Stimulated activated naive CD8-positive, alpha-beta T cell treated with anti-CD3 and anti-CD28 coated beads, Interleukin-15, amount 100 ng/mL, for 72 hours (primary cell): ENCODE results near the gene ETDC.
"Not testable (repeated sequence)": the region's sequence is repeated elsewhere in the genome, so short reads cannot be mapped to it uniquely, and the experiment has no call there.

Source experiments
- ATAC-seq: fragments of 150-1000 bp; cut with Tn5 transposase; 2 replicates; pipeline ENCODE4 v1.10.0; 2021; ENCODE audit warnings: mild to moderate bottlenecking, moderate library complexity
- DNase-seq, 2 donors: peaks; one replicate each; pipeline ENCODE4 v3.0.0; 2021 to 2022
- H3K27ac Mint-ChIP-seq, 2 donors: one replicate each; pipeline ENCODE4 v1.8.0; 2022; ENCODE audit warnings: mild to moderate bottlenecking in 2 of 2, mixed read lengths in 2 of 2, moderate library complexity in 2 of 2
- H3K27me3 Mint-ChIP-seq: one replicate; pipeline ENCODE4 v1.8.0; 2022; ENCODE audit warnings: mixed read lengths
- H3K4me1 Mint-ChIP-seq: one replicate; pipeline ENCODE4 v1.8.0; 2022; ENCODE audit warnings: mild to moderate bottlenecking, mixed read lengths
- H3K4me3 Mint-ChIP-seq, 2 donors: one replicate each; pipeline ENCODE4 v1.8.0; 2022; ENCODE audit warnings: mild to moderate bottlenecking in 2 of 2, mixed read lengths in 2 of 2, moderate library complexity in 1 of 2
- H3K9me3 Mint-ChIP-seq, 2 donors: one replicate each; pipeline ENCODE4 v1.8.0; 2022; ENCODE audit warnings: mixed read lengths in 2 of 2

The ETDC gene

GRCh38 chrX:135309430-135309923, at the start of gene ETDC:
ETDC (plus strand) TSS chrX:135309480; CDS start chrX:135309480, 0 bp downstream.
- ATAC-seq, result no peak
- Mint-ChIP-seq H3K27ac (no peak within 1 kb of the TSS), H3K4me3 (no peak within 1 kb of the TSS)

GRCh38 chrX:135260976-135261375, 48.3 kb upstream of the ETDC start:
- Mint-ChIP-seq H3K9me3 (peaks cover 0 to 12% of the 10 kb centered on the region in 2 donors), H3K27ac (peak overlapping the region in 1 of 2 donors; percentile 40)
- not testable (repeated sequence) for H3K4me1 Mint-ChIP-seq, ATAC-seq, H3K4me3 Mint-ChIP-seq, H3K27me3 Mint-ChIP-seq, DNase-seq

More at GRCh38 chrX:135309430-135309923, at the start of gene ETDC:
- H3K9me3 Mint-ChIP-seq, result peaks cover 1 to 17% of the 10 kb centered on the region in 2 donors
- H3K27me3 Mint-ChIP-seq, result no peaks in the 10 kb centered on the region
- no peaks in the 10 kb centered on the region for H3K4me1 Mint-ChIP-seq
- DNase-seq, result no peak

- H3K4me3 Mint-ChIP-seq, ATAC-seq, H3K27me3 Mint-ChIP-seq, H3K4me1 Mint-ChIP-seq, H3K27ac Mint-ChIP-seq, DNase-seq: not testable (repeated sequence)
- H3K9me3 Mint-ChIP-seq, result peaks cover 0 to 16% of the 10 kb centered on the region in 2 donors
These were observed 45.9 kb upstream of the ETDC start for GRCh38 chrX:135263376-135263775.

- no peak overlapping the region for H3K27ac Mint-ChIP-seq
- DNase-seq (no peak), ATAC-seq (no peak)
- no peak overlapping the region for H3K4me3 Mint-ChIP-seq
- no peaks in the 10 kb centered on the region for H3K4me1 Mint-ChIP-seq
- H3K9me3 Mint-ChIP-seq, result peaks cover 0 to 16% of the 10 kb centered on the region in 2 donors
- no peaks in the 10 kb centered on the region for H3K27me3 Mint-ChIP-seq
These were observed 45.1 kb upstream of the ETDC start for GRCh38 chrX:135264206-135264605.

- no peak overlapping the region for H3K4me3 Mint-ChIP-seq
- ATAC-seq, result no peak
These were observed 36.1 kb upstream of the ETDC start for GRCh38 chrX:135273162-135273561.

DNA sequence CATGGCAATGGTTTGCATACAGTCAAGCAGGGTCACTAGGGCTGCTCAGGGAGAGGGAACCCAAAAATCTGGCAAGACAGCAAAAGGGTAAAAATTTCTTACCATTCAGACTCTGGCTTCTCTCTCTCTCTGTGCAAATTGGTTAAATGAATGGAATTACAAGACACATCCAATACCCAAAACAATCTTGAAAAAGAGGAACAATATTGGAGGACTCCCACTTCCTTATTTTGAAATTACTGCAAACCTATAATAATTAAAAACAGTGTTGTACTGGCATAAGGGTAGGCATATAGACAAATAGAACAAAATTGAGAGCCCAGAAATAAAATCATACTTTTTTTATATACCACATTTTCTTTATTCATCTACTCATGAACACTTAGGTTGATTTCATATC, 33.3 kb upstream of the ETDC start:
- DNase-seq, result no peak
- H3K4me3 Mint-ChIP-seq, result no peak overlapping the region

More at GRCh38 chrX:135273162-135273561, 36.1 kb upstream of the ETDC start:
- Mint-ChIP-seq H3K9me3 (peaks cover 9 to 10% of the 10 kb centered on the region in 2 donors), H3K4me1 (no peaks in the 10 kb centered on the region), H3K27me3 (no peaks in the 10 kb centered on the region), H3K27ac (no peak overlapping the region)
- no peak for DNase-seq

GRCh38 chrX:135287266-135287823, 21.9 kb upstream of the ETDC start:
- no peaks in the 10 kb centered on the region for H3K27me3 Mint-ChIP-seq
- no peak for DNase-seq
- peaks cover 5 to 19% of the 10 kb centered on the region in 2 donors for H3K9me3 Mint-ChIP-seq
- ATAC-seq, result no peak
- H3K27ac Mint-ChIP-seq, result no peak overlapping the region
- H3K4me1 Mint-ChIP-seq, result no peaks in the 10 kb centered on the region
- H3K4me3 Mint-ChIP-seq, result no peak overlapping the region

More for the DNA sequence above, 33.3 kb upstream of the ETDC start:
- H3K27ac Mint-ChIP-seq, result no peak overlapping the region
- H3K4me1 Mint-ChIP-seq, result no peaks in the 10 kb centered on the region
- peaks cover 22 to 37% of the 10 kb centered on the region in 2 donors for H3K9me3 Mint-ChIP-seq
- ATAC-seq, result no peak
- no peaks in the 10 kb centered on the region for H3K27me3 Mint-ChIP-seq

GRCh38 chrX:135295238-135295943, 13.9 kb upstream of the ETDC start:
- H3K27me3 Mint-ChIP-seq, result no peaks in the 10 kb centered on the region
- H3K4me3 Mint-ChIP-seq, result peak overlapping the region; percentile 89 to 92
- peaks cover 0 to 9% of the 10 kb centered on the region in 2 donors for H3K9me3 Mint-ChIP-seq
- DNase-seq (peak; percentile 45 to 60), ATAC-seq (peak; percentile 98)
- H3K27ac Mint-ChIP-seq, result peak overlapping the region; percentile 34 to 93
- peaks cover 8% of the 10 kb centered on the region for H3K4me1 Mint-ChIP-seq

DNA sequence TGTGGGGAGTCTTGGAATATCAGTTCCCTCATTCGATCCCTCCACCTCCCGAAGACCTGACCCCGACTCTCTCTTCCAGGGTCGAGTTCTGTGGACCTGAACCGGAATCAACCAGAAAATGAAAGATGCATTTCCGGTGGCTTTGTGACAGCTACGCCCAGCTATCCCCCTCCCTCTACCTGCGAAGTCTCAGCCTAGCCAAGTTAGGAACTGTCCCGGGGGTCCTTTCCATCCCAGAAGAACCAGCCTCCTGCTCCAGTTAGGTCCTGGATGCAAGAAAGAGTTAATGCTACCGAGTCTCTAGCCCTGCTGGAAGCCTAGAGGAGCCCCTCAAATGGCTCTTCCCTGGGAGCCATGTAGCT, 13.4 kb upstream of the ETDC start:
- peaks cover 8% of the 10 kb centered on the region for H3K4me1 Mint-ChIP-seq
- H3K27ac Mint-ChIP-seq, result peak overlapping the region in 1 of 2 donors; percentile 93
- no peaks in the 10 kb centered on the region for H3K27me3 Mint-ChIP-seq
- H3K4me3 Mint-ChIP-seq, result peak overlapping the region; percentile 89 to 92
- peaks cover 0 to 9% of the 10 kb centered on the region in 2 donors for H3K9me3 Mint-ChIP-seq
- ATAC-seq (peak; percentile 78), DNase-seq (no peak)

DNA sequence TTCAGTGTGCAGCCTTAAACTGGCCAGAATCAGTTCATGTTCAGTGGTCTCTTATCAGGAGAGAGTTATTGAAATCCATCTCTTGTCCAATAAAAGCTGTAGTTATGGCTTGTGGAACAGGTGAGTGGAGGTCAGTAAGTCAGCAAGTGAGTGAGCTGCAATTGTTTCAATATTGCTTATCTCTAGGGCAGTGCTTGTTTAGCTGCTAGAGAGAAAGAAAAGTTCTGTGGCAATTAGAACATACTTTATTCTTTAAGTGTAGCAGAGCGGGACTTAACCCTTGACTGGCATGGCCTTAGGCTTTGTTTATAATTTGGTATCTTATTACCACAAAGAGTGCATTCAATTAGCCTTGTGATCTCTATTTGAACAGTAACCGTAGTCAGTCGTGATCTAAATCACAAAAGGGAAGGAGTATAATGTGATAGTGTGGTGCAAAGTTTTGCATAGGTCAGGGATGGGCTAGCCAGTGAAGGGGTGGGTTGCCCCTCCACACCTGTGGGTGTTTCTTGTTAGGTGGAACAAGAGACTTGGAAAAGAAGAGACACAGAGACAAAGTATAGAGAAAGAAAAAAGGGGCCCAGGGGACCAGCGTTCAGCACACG, 6.9 kb upstream of the ETDC start:
- no peak overlapping the region for H3K4me3 Mint-ChIP-seq
- no peak overlapping the region for H3K27ac Mint-ChIP-seq
- H3K9me3 Mint-ChIP-seq, result no peaks in the 10 kb centered on the region

GRCh38 chrX:135304741-135305140, 4.5 kb upstream of the ETDC start:
- H3K4me1 Mint-ChIP-seq, result no peaks in the 10 kb centered on the region

More for the DNA sequence above, 6.9 kb upstream of the ETDC start:
- DNase-seq (no peak), ATAC-seq (no peak)
- Mint-ChIP-seq H3K27me3 (no peaks in the 10 kb centered on the region), H3K4me1 (no peaks in the 10 kb centered on the region)

GRCh38 chrX:135307171-135307570, 2.1 kb upstream of the ETDC start:
- DNase-seq, result no peak
- no peak for ATAC-seq
- Mint-ChIP-seq H3K27ac (no peak overlapping the region), H3K27me3 (no peaks in the 10 kb centered on the region), H3K4me3 (no peak overlapping the region), H3K9me3 (peaks cover 0 to 6% of the 10 kb centered on the region in 2 donors), H3K4me1 (no peaks in the 10 kb centered on the region)

More at GRCh38 chrX:135304741-135305140, 4.5 kb upstream of the ETDC start:
- Mint-ChIP-seq H3K4me3 (no peak overlapping the region), H3K27ac (no peak overlapping the region), H3K9me3 (no peaks in the 10 kb centered on the region), H3K27me3 (no peaks in the 10 kb centered on the region)
- ATAC-seq (no peak), DNase-seq (no peak)

DNA sequence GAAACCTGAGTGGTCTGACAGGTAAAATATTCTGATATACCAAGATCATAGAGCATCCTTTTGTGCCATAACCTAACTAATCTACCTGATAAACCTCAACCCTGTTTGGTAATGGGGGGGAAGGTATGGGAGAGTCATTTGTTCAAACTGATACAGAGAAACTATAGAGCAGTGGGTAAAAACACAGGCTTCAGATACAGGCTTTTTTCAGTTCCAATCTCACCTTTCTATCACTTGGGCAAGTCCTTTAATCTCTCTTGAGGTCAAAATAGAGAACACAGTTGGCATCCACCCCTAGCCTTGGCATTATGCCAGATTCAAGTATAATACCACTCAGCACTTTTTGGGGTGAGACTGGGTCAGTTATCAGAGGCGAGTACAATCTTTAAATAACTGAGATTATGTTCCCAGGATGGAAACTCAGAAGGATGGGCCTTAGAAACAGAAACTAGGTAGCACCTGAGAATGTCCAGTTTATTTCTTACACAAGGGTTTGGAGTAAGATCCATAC, 880 bp upstream of the ETDC start:
- H3K4me3 Mint-ChIP-seq, result no peak overlapping the region
- ATAC-seq (no peak), DNase-seq (no peak)
- no peaks in the 10 kb centered on the region for H3K4me1 Mint-ChIP-seq
- no peak overlapping the region for H3K27ac Mint-ChIP-seq
- no peaks in the 10 kb centered on the region for H3K27me3 Mint-ChIP-seq
- H3K9me3 Mint-ChIP-seq, result peaks cover 0 to 8% of the 10 kb centered on the region in 2 donors

DNA sequence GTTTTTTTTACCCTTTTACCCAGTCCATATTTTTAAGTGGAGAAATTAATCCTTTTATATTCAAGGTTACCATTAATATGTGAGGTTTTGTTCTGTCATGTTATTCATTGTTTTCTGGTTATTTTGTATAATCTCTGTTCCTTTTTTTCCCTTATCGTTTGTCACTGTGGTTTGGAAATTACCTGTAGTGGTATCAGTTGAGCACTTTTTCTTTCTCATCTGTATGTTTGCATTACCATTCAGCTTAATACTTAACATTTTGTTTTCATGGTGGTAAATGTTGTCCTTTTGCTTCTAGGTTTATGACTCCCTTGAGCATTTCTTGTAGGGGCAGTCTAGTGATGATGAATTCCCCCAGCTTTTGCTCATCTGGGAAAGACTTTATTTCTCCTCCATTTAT, 6.6 kb downstream of the ETDC start:
- no peak overlapping the region for H3K27ac Mint-ChIP-seq
- H3K4me1 Mint-ChIP-seq, result no peaks in the 10 kb centered on the region
- ATAC-seq (no peak), DNase-seq (no peak)
- no peak overlapping the region for H3K4me3 Mint-ChIP-seq
- H3K27me3 Mint-ChIP-seq, result no peaks in the 10 kb centered on the region
- H3K9me3 Mint-ChIP-seq, result peaks cover 12 to 42% of the 10 kb centered on the region in 2 donors

DNA sequence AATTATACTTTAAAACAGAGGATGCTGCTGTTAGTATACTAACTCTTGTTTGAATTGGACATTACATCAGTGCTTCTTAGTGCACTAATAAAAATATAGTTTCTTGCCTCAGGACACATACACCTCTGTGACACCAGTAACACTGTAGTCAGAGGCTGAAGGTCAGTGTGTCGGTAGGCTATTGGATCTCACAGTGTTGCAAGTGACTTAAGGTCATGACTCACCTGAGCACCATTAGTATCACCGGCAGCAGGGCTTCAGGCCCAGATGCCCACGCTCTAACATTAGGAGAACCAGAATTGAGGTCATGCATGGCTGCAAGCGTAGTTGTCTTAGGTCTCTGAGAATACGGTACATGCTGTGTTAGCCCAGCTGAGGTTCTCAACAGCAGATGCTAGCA, 15.2 kb downstream of the ETDC start:
- DNase-seq (no peak), ATAC-seq (no peak)
- no peaks in the 10 kb centered on the region for H3K4me1 Mint-ChIP-seq
- no peaks in the 10 kb centered on the region for H3K27me3 Mint-ChIP-seq
- H3K4me3 Mint-ChIP-seq, result no peak overlapping the region
- no peak overlapping the region for H3K27ac Mint-ChIP-seq
- peaks cover 5 to 13% of the 10 kb centered on the region in 2 donors for H3K9me3 Mint-ChIP-seq
